GM18499 (cell line): ENCODE results near the gene STARD3.
"Not testable (repeated sequence)": the region's sequence is repeated elsewhere in the genome, so short reads cannot be mapped to it uniquely, and the experiment has no call there.

Experiments used
- ATAC-seq: cut with Tn5 transposase; IDR thresholded peaks from one replicate; pipeline ENCODE4 v1.9.1; 2021; ENCODE audit warnings: moderate number of reproducible peaks; ENCODE audit not compliant: insufficient read depth, unreplicated experiment

Gene STARD3

GRCh38 chr17:39636927-39637736 is at the start of gene STARD3:
TSS of gene STARD3 (plus strand) at chr17:39637144. CDS start at chr17:39653532, 16,388 bp downstream.
- no peak for ATAC-seq

- not testable (repeated sequence) for ATAC-seq
Measured at GRCh38 chr17:39590180-39590579, 46.8 kb upstream of the STARD3 start.

GRCh38 chr17:39591958-39592954 is 44.7 kb upstream of the STARD3 start:
- no peak for ATAC-seq

GRCh38 chr17:39593371-39593770 is 43.6 kb upstream of the STARD3 start:
- ATAC-seq, result no peak

- no peak for ATAC-seq
Measured at GRCh38 chr17:39595294-39595693, 41.6 kb upstream of the STARD3 start.

- no peak for ATAC-seq
Measured at GRCh38 chr17:39595928-39596510, 40.9 kb upstream of the STARD3 start.

- no peak for ATAC-seq
Measured at GRCh38 chr17:39596543-39597267, 40.2 kb upstream of the STARD3 start.

- ATAC-seq, result no peak
Measured at GRCh38 chr17:39597372-39598046, 39.4 kb upstream of the STARD3 start.

GRCh38 chr17:39598047-39598481 is 38.9 kb upstream of the STARD3 start:
- no peak for ATAC-seq

- no peak for ATAC-seq
Measured at GRCh38 chr17:39598630-39599003, 38.3 kb upstream of the STARD3 start.

GRCh38 chr17:39599004-39599664 is 37.8 kb upstream of the STARD3 start:
- no peak for ATAC-seq

- ATAC-seq, result no peak
Measured at GRCh38 chr17:39599665-39600231, 37.2 kb upstream of the STARD3 start.

- no peak for ATAC-seq
Measured at GRCh38 chr17:39600288-39600996, 36.5 kb upstream of the STARD3 start.

- ATAC-seq, result no peak
Measured at GRCh38 chr17:39600997-39601597, 35.8 kb upstream of the STARD3 start.

- no peak for ATAC-seq
Measured at GRCh38 chr17:39601758-39602532, 35.0 kb upstream of the STARD3 start.

GRCh38 chr17:39602533-39603303 is 34.2 kb upstream of the STARD3 start:
- no peak for ATAC-seq
